HG02884 (cell line): ENCODE results near the gene CPT2.
A peak's percentile ranks its signal among the peaks of the same experiment; 100 is the strongest.

ENCODE experiments used
- ATAC-seq: cut with Tn5 transposase; IDR thresholded peaks from one replicate; pipeline ENCODE4 v1.9.1; 2021; ENCODE audit warnings: mild to moderate bottlenecking, moderate library complexity; ENCODE audit not compliant: unreplicated experiment

CPT2 gene

GRCh38 chr1:53196485-53197290 lies at the start of gene CPT2:
Gene CPT2 (plus strand): TSS chr1:53196824. CDS start chr1:53196944, 120 bp downstream.
- ATAC-seq: peak; percentile 99

DNA sequence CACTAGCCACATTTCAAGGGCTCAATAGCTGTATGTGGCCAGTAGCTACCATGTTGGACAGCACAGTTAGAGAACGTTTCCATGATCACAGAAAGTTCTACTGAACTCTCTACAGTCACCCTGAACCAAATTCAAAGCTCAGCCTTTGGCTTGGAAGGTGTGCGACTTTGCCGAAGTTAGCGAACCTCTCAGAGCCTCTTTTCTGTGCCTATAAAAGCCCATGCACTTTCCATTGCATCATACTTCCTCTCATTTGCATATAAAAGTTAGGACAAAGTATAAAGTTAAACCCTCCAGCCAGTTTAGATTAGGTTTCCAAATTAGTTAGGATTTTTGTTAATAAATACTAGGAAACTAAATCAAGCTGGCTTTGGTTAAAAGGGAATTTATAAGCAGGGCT lies 49.5 kb upstream of the CPT2 start:
- no peak for ATAC-seq

GRCh38 chr1:53148123-53148522 lies 48.5 kb upstream of the CPT2 start:
- no peak for ATAC-seq

GRCh38 chr1:53153752-53154151 lies 42.9 kb upstream of the CPT2 start:
- ATAC-seq: no peak

- no peak for ATAC-seq
Measured at GRCh38 chr1:53154859-53155438, 41.7 kb upstream of the CPT2 start.

DNA sequence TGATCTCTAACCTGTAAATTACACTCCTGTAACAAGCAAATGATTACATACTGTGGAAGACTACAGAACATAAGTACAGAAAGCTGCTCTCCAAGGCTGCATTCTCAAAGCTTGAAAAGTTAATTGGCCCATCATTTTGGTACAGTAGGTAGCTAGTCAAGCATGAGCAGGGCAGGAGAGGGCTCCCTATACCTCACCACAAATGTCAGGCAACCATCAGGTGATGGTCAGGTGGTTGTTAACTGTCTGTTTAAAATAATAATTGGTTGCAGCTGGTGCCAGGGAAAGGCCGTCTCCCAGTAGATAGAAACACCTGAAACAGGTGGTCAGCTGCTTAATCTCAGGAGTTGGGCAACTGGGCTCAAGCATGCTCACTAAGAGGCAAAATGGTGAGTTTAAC lies 41.1 kb upstream of the CPT2 start:
- ATAC-seq: no peak

- ATAC-seq: no peak
Measured at GRCh38 chr1:53155945-53156344, 40.7 kb upstream of the CPT2 start.

DNA sequence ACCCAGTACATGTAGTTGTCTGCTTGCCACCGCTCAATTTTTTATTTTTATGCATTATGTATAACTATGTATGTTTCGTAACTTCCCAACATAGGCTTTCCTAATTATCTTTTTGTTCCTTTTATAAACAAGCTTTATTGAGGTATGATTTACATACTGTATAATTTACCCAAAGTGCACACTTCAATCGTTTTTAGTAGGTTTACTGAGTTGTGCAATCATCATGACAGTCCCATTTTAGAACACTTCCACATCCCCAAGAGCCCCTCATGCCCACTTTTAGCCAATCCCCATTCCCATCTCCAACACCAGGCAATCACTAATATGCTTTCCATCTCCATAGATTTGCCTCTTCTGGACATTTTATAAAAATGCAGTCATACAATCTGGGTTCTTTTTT lies 39.8 kb upstream of the CPT2 start:
- ATAC-seq: no peak

DNA sequence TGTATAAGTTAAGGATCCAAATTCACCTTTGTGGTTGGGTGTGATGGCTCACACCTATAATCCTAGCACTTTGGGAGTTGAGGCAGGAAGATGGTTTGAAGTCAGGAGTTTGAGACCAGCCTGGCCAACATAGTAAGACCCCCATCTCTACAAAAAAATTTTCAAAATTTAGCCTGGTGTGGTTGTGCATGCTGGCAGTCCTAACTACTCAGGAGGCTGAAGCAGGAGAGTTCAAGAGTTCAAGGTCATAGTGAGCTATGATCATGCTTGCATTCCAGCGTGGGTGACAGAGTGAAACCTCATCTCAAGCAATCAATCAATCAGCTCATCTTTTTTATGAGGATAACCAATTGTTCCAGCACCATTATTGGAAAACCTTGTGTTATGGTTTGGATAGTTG lies 37.7 kb upstream of the CPT2 start:
- no peak for ATAC-seq

GRCh38 chr1:53160924-53161378 lies 35.7 kb upstream of the CPT2 start:
- no peak for ATAC-seq

DNA sequence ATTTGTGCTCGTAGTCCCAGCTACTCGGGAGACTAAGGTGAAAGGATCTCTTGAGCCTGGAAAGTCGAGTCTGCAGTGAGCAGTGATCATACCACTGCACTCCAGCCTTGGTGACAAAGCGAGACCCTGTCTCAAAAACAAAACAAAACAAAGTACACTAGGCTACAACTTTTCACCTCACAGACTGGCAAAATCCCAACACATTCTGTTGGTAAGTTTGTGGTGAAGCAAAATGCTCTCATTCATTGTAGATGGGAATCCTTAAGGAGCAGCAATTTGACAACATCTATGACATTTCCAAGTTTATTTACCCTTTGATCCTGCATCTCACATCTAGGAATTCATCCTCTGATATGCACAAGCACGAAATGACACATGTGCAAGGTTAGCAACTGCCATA lies 34.0 kb upstream of the CPT2 start:
- no peak for ATAC-seq

DNA sequence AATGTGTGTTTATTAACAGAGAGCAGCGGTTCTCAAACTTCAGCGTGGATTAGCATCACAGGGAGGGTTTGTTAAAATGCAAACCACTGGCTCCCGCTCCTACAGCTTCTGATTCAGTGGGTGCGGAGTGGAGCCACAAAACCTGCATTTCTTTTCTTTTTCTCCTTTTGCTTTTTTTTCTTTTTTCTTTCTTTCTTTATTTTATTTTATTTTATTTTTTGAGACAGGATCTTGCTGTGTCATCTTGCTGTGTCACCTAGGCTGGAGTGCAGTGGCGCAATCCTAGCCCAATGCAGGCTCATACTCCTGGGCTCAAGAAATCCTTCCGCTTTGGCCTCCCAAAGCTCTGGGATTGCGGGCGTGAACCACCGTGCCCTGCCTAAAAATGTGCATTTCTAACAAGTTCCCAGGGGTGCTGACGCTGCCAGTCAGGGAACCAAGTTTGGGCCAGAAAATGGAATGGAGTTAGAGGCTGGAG lies 33.3 kb upstream of the CPT2 start:
- no peak for ATAC-seq

- ATAC-seq: no peak
Measured at GRCh38 chr1:53165408-53165961, 31.1 kb upstream of the CPT2 start.

GRCh38 chr1:53166366-53166765 lies 30.3 kb upstream of the CPT2 start:
- ATAC-seq: no peak

GRCh38 chr1:53166912-53167311 lies 29.7 kb upstream of the CPT2 start:
- ATAC-seq: no peak

- ATAC-seq: no peak
Measured at GRCh38 chr1:53172426-53173128, 24.0 kb upstream of the CPT2 start.

DNA sequence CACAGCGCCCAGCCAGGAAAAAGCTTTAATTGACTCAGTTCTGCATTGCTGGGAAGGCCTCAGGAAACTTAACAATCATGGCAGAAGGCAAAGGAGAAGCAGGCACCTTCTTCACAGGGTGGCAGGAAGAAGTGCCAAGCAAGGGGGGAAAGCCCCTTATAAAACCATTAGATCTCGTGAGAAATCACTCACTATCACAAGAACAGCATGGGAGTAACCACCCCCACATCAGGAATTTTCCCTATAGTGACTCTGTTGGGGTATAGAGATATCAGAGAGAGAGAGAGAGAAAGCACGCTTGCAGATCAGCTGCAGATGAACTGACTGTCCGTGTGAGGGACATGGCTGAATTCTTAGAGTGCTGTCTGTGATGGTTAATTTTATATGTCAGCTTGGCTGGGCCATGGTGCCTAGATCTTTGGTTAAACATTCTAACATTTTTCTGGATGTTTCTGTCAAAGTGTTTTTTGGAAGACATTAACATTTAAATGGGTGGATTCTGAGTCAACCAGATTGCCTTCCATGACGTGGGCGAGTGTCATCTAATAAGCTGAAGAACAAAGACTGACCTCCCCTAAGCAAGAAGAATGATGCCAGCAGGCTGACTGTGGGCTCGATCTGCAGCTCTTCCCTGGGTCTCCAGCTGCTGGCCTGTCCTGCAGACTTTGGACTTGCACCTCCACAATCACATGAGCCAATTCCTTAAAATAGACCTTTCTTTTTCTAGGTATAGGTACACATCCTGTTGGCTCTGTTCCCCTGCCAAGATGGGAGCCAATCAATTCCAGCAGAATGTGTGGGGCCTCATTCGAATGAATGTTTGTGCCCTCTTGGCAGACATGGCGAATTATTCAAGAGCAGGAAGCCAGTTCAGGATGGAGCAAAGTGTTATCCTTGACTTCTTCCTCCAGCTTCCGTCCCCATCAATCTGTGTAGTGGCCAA lies 21.4 kb upstream of the CPT2 start:
- ATAC-seq: no peak

GRCh38 chr1:53176452-53177208 lies 20.0 kb upstream of the CPT2 start:
- no peak for ATAC-seq

- no peak for ATAC-seq
Measured at GRCh38 chr1:53180226-53180625, 16.4 kb upstream of the CPT2 start.

- ATAC-seq: no peak
Measured at GRCh38 chr1:53180951-53181350, 15.7 kb upstream of the CPT2 start.
